Stimulated activated CD8-positive, alpha-beta memory T cell treated with anti-CD3 and anti-CD28 coated beads, Interleukin-7, amount 100 ng/mL, for 4 hours (primary cell): ENCODE results near the gene RAI1.
A peak's percentile ranks its signal among the peaks of the same experiment; 100 is the strongest.
"Not testable (repeated sequence)": the region's sequence is repeated elsewhere in the genome, so short reads cannot be mapped to it uniquely, and the experiment has no call there.

ENCODE experiments used
- DNase-seq, 2 donors: peaks; one replicate each; pipeline ENCODE4 v3.0.0-alpha.2; 2020; ENCODE audit warnings: low read depth in 2 of 2

RAI1 gene

GRCh38 chr17:17679748-17680147 lies 1.5 kb upstream of the RAI1 start:
- no peak for DNase-seq

DNA sequence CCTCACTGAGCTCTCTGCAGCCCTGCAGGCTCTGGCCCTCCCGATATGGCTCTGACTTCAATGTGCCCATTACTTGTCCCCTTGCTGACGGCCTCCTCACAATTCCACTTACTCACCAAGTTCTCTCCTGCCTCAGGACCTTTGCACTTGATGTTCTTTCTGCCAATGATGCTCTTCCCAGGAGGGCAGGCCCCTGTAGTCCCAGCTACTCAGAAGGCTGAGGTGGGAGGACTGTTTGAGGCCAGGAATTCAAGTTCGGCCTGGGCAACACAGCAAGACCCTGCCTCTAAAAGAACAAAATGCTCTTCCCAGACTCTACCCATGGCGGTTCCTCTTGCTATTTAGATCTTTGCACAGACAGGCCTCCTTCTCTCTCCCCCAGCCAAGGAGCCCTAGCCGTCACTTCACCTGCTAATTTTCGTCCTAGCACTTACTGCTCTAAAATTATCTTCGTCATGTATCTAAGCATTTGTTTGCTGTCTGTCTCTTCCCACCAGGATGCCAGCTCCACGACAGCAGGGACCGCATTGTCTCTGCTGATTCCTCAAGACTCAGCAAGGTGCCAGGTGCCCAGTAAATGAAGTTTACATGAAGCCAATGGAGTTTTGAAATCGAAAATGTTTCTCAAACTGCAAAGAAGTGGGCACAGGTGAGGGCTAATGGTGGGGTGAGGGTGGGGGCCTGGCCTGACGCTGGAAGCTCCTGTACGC lies 626 bp upstream of the RAI1 start:
- no peak for DNase-seq

DNA sequence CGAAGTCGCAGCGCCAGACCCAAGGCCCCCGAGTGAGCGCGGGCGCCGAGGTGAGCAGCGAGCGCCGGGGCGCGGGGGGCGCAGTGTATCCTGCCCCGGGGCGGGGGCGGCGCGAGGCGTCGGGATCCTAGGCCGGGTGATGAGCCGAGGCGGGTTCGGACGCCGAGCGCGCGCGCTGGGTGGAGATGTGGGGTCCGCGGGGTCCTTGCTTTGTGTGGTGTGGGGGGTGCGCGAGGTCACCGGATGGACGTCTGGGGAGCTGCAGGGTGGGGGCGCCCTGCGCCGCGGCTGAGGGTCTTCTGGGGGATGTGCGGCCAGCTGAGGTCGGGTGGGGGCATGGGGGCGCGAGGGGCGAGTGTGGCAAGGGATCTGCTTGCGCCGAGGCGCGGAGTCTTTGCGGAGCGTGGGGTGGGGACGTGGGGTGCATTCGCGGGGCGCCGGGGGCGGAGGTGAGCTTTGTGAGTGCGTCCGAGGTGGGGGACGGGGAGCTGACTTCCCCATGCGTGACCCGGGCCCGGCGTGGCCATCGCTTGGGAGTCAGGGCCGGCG lies 560 bp downstream of the RAI1 start:
- DNase-seq, result peak in 1 of 2 donors; percentile 34

DNA sequence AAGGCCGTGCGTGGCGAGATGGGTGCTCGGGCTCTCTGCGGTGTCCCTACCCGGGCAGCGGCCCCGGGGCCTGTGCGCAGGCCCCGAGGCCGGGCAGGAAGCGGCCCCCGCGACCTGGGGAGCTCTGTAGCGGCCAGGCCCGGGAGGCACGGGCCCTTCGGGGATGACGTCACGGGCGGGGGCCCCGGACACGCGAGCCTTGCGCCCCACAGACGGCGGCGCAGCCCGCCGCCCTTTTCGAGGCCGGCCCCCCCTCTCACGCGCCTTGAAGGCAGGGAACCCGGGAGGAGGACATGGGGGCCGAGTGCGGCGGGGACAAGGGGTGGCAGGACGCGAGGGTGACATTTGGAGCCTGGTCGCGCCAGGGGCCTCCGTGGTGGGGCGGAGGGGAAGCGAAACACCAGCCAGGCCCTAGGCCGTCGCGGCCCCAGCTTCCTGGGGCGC lies 1.1 kb downstream of the RAI1 start:
- DNase-seq, result peak in 1 of 2 donors; percentile 53

- DNase-seq, result peak; percentile 38 to 56
These were observed 1.8 kb downstream of the RAI1 start for GRCh38 chr17:17682737-17683680.

DNA sequence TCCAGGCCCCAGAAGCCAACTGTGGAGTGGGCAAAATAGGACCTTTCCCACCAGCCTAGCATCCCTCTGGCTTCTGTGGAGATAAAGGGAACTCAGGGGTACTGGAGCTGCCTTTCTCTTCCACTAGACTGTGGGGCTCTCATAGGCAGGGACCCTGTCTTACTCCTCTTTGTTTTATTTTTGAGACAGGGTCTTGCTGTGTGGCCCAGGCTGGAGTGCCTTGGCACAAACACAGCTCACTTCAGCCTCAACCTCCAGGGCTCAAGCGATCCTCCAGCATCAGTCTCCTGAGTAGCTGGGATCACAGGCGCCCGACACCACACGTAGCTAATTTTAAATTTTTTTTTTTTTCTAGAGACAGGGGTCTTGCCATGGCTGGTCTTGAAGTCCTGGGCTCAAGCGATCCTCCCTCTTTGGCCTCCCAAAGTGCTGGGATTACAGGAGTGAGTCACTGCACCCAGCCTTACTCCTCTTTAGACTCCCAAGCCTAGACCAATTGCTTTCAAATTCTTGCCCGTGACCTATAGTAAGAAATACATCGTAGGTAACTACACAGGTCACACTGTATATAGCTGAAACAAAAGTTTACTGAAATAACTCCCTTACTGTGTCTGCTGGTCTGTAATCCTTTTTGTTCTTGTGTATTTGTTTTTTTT lies 2.6 kb downstream of the RAI1 start:
- DNase-seq, result no peak

GRCh38 chr17:17684906-17685774 lies 3.9 kb downstream of the RAI1 start:
- no peak for DNase-seq

- no peak for DNase-seq
These were observed 4.6 kb downstream of the RAI1 start for GRCh38 chr17:17685775-17686291.

- DNase-seq, result no peak
These were observed 8.1 kb downstream of the RAI1 start for GRCh38 chr17:17689312-17689711.

DNA sequence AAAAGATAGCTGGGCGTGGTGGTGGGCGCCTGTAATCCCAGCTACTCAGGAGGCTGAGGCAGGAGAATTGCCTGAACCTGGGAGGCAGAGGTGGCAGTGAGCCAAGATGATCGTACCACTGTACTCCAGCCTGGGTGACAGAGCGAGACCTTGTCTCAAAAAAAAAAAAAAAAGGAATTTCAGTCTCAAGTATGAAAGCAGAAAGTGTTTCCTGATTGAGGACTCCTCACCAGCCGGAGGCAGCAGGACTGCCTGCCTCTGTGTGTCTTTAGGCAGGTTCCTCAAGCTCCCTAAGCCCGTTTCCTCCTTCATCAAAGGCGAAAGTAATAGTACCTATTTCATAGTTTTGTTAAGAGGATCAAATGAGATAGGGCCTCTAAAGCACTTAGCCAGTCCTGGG lies 9.0 kb downstream of the RAI1 start:
- DNase-seq, result not testable (repeated sequence)

- DNase-seq, result no peak
These were observed 10.4 kb downstream of the RAI1 start for GRCh38 chr17:17691468-17692263.

DNA sequence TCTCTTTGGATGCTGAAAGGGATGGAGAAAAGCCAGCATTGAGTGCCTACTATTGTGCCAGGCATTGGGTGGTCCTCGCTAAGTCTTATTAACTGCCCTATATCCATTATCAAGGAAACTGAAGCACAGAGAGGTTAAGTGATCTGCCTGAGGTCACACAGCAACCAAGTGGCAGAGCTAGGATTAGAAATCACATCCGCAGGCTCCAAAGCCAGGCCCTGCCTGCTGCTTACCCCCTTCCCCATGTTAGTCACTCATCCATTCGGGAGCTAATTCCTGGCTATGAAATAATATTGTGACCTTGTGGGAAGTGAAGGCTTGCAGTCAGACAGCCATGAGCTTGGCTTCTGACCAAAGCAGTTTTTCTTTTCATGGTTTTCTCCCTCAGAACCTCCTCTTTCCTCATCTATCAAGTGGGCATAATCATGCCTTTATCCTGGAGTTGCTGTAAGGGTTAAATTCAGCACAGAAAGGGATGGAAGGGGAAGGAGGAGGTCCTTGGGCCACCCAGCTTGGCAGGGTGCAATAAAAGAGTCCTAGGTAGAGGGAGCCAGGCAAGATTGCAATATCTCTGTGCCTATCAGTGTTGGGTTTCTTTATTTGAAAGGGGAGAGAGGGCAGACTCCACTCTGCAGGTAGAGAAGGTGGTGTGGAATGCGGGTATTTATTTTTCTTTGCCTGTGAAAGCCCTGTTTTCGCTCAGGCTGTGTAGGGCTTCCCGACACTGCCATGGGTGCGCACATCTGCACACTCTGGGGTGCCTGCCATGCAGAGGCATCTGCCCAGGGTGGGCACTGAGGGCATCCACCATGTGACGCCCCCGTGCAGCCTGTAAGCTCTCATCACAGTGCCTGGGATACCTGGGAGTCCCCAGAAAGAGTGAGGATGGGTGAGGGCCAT lies 11.3 kb downstream of the RAI1 start:
- no peak for DNase-seq

DNA sequence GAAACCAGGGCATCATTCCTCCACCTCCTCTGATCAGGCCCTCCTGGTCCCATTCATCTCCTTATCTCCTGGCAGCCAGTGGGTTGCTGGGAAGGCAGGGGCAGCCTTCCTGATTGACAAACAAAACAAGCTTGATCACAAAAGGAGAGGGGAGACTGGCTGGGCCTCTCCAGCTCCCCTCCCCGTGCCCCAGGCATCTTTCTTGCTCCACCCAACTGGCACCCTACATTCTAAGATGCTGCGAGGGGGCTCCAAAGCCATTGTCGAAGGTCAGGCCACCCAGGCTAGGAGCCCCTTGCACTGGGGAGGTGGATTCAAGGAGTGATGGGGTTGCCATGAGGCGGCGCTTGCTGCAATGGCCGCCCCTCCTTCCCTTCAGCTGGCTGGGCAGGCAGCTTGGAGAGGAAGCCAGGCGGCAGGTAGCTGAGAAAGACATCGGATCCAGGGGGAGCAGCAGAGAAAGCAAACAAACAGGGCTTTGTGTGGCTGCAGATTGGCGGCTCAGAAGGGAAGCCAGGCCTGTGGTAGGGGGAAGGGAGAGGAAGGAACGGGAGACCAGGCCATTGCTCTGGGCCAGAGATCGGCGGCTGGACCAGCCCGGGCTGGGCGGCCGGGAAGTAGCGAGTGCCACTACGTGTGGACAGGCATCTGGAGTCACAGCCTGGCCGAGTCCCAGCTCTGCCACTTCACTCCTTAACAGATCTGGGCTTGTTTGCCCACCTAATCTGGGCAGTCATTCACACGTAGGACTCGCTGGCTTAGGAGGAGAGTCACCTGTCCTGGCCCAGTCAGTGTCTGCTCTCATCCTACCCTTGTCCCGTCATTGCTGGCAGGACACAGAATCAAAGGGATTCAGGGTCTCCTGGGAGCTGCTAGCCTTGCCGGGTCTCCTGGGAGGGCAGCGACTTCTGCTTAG lies 12.3 kb downstream of the RAI1 start:
- no peak for DNase-seq

DNA sequence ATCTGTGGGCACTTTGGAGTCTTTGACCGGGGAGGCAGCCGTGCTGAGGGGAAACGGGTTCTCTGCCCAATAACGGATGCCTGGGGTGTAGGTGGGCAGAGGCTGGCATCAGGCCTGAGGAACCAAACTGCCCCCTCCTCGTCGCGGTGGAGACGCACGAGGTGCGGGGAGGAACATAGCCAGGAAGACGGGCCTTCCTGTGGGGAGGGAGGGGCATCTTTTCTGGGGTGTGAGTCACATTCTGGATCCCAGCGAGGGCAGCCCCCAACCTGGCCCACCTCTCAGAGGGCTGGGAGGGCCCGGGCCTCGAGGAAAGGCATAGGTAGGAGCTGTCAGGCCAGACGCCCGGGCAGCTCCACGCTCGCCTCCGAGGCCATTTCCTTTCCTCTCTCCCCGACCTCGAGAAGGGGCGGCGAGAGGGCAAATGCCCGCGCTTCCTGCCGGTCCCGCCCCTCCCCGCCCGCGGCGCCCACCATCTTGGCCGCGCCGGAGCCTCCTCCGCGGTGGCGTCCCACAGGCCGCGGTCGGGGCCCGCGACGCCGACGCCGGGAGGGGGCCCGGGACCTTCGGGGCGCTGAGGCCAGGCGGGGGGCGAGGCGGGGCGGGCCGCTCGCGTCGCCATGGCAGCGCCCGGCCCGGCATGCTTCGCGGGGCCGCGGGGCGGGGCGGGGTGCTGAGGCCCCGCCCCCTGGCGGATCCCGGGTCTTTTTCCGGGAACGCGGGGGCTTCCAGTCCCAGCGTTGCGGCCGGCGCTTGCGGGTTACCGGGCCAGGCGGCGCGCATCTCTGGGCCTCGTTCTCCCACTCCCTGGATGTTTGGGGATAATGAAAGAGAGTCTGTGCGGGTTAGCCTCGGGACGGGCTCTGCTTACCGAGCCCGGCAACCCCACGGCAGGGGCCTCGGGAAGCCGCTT lies 13.2 kb downstream of the RAI1 start:
- DNase-seq, result peak; percentile 52 to 70

DNA sequence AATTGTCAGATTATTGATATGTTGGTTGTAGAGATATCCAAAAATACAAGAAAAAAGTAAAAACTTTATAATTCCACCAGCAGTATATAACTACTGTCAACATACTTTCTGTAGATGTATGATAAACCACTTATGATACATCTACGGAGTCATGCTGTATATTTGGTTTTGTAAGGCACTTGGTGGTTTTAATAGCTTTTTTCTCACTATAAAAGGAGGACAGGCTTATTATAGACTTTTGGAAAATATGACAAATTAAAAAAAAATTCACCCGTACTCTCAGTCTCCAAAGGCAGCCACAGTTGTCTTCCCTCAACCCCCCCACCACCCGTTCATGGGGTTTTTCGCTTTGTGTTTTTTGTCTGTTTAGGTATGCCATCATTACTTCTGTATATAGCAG lies 14.8 kb downstream of the RAI1 start:
- DNase-seq, result no peak

DNA sequence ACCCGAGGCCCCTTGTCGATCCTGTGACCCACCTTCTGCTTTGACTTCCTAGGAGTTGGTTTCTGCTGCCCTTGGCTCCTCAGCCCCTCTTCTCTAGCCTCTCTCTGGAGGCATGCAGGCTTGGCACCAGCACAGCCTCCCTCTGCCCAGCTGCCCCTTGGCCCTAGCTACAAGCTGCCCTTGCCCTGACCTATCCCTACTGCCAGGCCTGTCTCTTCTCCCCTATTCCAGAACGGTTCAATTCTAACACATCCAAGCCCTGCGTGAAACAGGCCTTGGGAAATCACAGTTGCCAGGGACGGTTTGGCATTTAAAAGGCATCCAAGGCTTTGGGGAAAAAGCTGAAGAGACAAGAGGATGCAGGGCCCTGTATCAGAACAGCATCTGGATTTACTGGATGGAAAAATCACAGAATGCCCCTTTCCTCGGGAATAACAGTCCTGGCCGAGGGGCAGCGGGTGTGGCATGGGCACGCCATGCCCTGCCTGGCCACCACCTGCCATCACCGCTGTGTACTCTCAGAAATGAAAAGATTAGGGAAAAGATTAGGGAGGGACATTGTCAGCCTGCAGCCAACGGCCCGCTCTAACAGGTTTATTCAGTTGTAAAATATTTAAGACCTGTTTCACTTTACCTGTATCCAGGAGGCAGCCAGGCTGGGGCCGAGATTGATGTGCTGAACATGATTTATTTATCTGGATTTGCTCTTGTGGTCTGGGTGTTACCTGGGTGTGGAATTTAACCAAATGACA lies 15.8 kb downstream of the RAI1 start:
- no peak for DNase-seq
